ENCODE results near the gene MYL5. TPM values are rescaled to one million over a fixed set of nuclear protein-coding genes. Genes with fewer than 3 reads are reported as not detected.

MYL5 gene
- total RNA-seq, 1 experiment from 2014 or later = 18.0 TPM

GRCh38 chr4:663438-664428, 10.6 kb upstream of the MYL5 start:
- H3K4me1 ChIP-seq (ENCODE audit: insufficient read depth, low read length) = no peaks in the 10 kb centered on the region
- no peak overlapping the region for H4K8ac ChIP-seq (replicated peaks; ENCODE audit: insufficient read length, low read depth, low read length)
- no peak overlapping the region for H4K5ac ChIP-seq (ENCODE audit: insufficient read length, low read depth, low read length)
- H3K14ac ChIP-seq (ENCODE audit: insufficient read depth, low read length) = peak overlapping the region; percentile 60; the same call in 1 of the 2 replicates
- H4K91ac ChIP-seq (ENCODE audit: insufficient read length, low read depth, low read length) = no peak overlapping the region
- H3K79me1 ChIP-seq (ENCODE audit: insufficient read depth, low read depth, low read length, poor library complexity, severe bottlenecking) = no peaks in the 10 kb centered on the region
- H3K4me2 ChIP-seq (ENCODE audit: insufficient read depth, insufficient read length, low read length) = peak overlapping the region; percentile 78
- no CpG with 5 or more reads among the region's 80 CpGs for WGBS (ENCODE audit: extremely low coverage, insufficient read length, low lambda C conversion rate)
- Mint-ChIP-seq H3K4me3 (peak overlapping the region; percentile 71 to 80), H3K4me1 (peaks cover 0 to 3% of the 10 kb centered on the region in 2 experiments; a peak in 1 of 4 replicates), H3K27me3 (ENCODE audit: low read depth) (peaks cover 2% of the 10 kb centered on the region; the same call in 1 of the 2 replicates), H3K9me3 (no peaks in the 10 kb centered on the region), H3K27ac (no peak overlapping the region), H3K36me3 (ENCODE audit: insufficient read depth in 1 of 3, low read depth in 3 of 3) (peaks cover 0 to 2% (median 0%) of the 10 kb centered on the region in 3 experiments; a peak in 4 of 7 replicates)
- no peak overlapping the region for H2BK5ac ChIP-seq (ENCODE audit: insufficient read length, low read length)
- no peak overlapping the region for H2AK5ac ChIP-seq (ENCODE audit: insufficient read length, low read length)
- H3K9ac ChIP-seq (ENCODE audit: extremely low read depth, insufficient read length, low read length) = peak overlapping the region; percentile 77
- peak; percentile 38; the same call in 2 of the 3 replicates for TF ChIP-seq CTCF (conservative IDR thresholded peaks at IDR 0.05)
- H3K27me3 ChIP-seq (ENCODE audit: insufficient read depth, low read length) = no peaks in the 10 kb centered on the region
- no peak overlapping the region for H3K18ac ChIP-seq (ENCODE audit: insufficient read length, low read depth, low read length)
- no peak overlapping the region for H3K23ac ChIP-seq (ENCODE audit: insufficient read length, low read depth, low read length)
- H2AFZ ChIP-seq (ENCODE audit: low read length) = no peak overlapping the region
- H2BK120ac ChIP-seq (ENCODE audit: low read depth, low read length, poor library complexity, severe bottlenecking) = no peak overlapping the region
- peak; percentile 82 for DNase-seq
- peaks cover 2% of the 10 kb centered on the region for H3K23me2 ChIP-seq (ENCODE audit: insufficient read length, low read depth, low read length, poor library complexity, severe bottlenecking)
- no peaks in the 10 kb centered on the region for H3K9me3 ChIP-seq (ENCODE audit: control insufficient read depth, low read depth, low read length)
- no peak overlapping the region for H3K56ac ChIP-seq (ENCODE audit: insufficient read length, low read depth, low read length)
- H2BK15ac ChIP-seq (ENCODE audit: low read depth, low read length) = no peak overlapping the region
- no peak overlapping the region for H2BK20ac ChIP-seq (ENCODE audit: low read depth, low read length, poor library complexity, severe bottlenecking)
- H3K4ac ChIP-seq (ENCODE audit: low read depth, low read length) = no peak overlapping the region
- no peaks in the 10 kb centered on the region for H4K20me1 ChIP-seq (ENCODE audit: control insufficient read depth, insufficient read depth, insufficient read length)
- H3K27ac ChIP-seq (ENCODE audit: insufficient read length, low read depth, low read length) = no peak overlapping the region
- no peaks in the 10 kb centered on the region for H3K79me2 ChIP-seq (ENCODE audit: insufficient read depth, low read length)
- H3T11ph ChIP-seq (ENCODE audit: low read length) = no peak overlapping the region
- no peak overlapping the region for H2BK12ac ChIP-seq (ENCODE audit: insufficient read length, low read depth, low read length)

Measured in H9 (cell line).